GM12891 (cell line): Measurements from ENCODE around the gene DHRSX.

Experiments used
- PAX5 ChIP-seq: IDR thresholded peaks from 2 replicates; pipeline ENCODE4 v1.6.1; 2011; ENCODE audit warnings: low read length, moderate library complexity, mild to moderate bottlenecking; ENCODE audit not compliant: insufficient read depth, severe bottlenecking
- POLR2A ChIP-seq: IDR thresholded peaks from 2 replicates; pipeline ENCODE4 v1.6.1; 2011; ENCODE audit warnings: low read depth, low read length, control low read depth
- POLR2AphosphoS5 ChIP-seq: IDR thresholded peaks from 2 replicates; pipeline ENCODE4 v1.6.1; 2011; ENCODE audit warnings: low read depth, low read length, control low read depth
- POU2F2 ChIP-seq: IDR thresholded peaks from 2 replicates; pipeline ENCODE4 v1.6.1; 2011; ENCODE audit warnings: low read depth, mild to moderate bottlenecking, control low read depth, low read length, moderate library complexity
- SPI1 ChIP-seq: IDR thresholded peaks from 2 replicates; pipeline ENCODE4 v1.6.1; 2011; ENCODE audit warnings: low read depth, low read length, control low read depth
- TAF1 ChIP-seq: IDR thresholded peaks from 2 replicates; pipeline ENCODE4 v1.6.1; 2011; ENCODE audit warnings: low read depth, low read length, control low read depth

GRCh38 chrX:2342874-2343273 lies 157.9 kb downstream of the DHRSX start:
- TF ChIP-seq POLR2A (no peak), POLR2AphosphoS5 (no peak), TAF1 (no peak), PAX5 (no peak), POU2F2 (no peak), SPI1 (no peak)
